GM18508 (cell line): ENCODE measurements around the gene OTOG.

Source experiments
- ATAC-seq: cut with Tn5 transposase; IDR thresholded peaks from one replicate; pipeline ENCODE4 v1.9.1; 2021; ENCODE audit warnings: moderate number of reproducible peaks; ENCODE audit not compliant: insufficient read depth, unreplicated experiment

Gene OTOG

GRCh38 chr11:17535488-17535887, 11.6 kb upstream of the OTOG start:
- ATAC-seq, result no peak

GRCh38 chr11:17537261-17537660, 9.8 kb upstream of the OTOG start:
- no peak for ATAC-seq

- no peak for ATAC-seq
These were observed 9.0 kb upstream of the OTOG start for GRCh38 chr11:17538054-17538453.

GRCh38 chr11:17538731-17539130, 8.3 kb upstream of the OTOG start:
- no peak for ATAC-seq

- ATAC-seq, result no peak
These were observed 6.3 kb upstream of the OTOG start for GRCh38 chr11:17540807-17541206.

GRCh38 chr11:17541330-17541885, 5.7 kb upstream of the OTOG start:
- no peak for ATAC-seq

- ATAC-seq, result no peak
These were observed 4.8 kb upstream of the OTOG start for GRCh38 chr11:17542249-17542648.

GRCh38 chr11:17543041-17543440, 4.0 kb upstream of the OTOG start:
- ATAC-seq, result no peak

- no peak for ATAC-seq
These were observed 3.4 kb upstream of the OTOG start for GRCh38 chr11:17543574-17544180.

GRCh38 chr11:17544181-17544622, 2.9 kb upstream of the OTOG start, which contains the start of gene USH1C:
USH1C (minus strand) TSS chr11:17544416; CDS start chr11:17544307, 109 bp downstream.
- no peak for ATAC-seq

GRCh38 chr11:17546240-17546639, 819 bp upstream of the OTOG start:
- no peak for ATAC-seq

GRCh38 chr11:17547932-17548331, 873 bp downstream of the OTOG start:
- no peak for ATAC-seq

- no peak for ATAC-seq
These were observed 1.4 kb downstream of the OTOG start for GRCh38 chr11:17548444-17548843.

- ATAC-seq, result no peak
These were observed 3.6 kb downstream of the OTOG start for GRCh38 chr11:17550450-17551346.

- ATAC-seq, result no peak
These were observed 4.4 kb downstream of the OTOG start for GRCh38 chr11:17551347-17552040.

GRCh38 chr11:17552041-17552355, 4.9 kb downstream of the OTOG start:
- ATAC-seq, result no peak

GRCh38 chr11:17552392-17553248, 5.6 kb downstream of the OTOG start:
- ATAC-seq, result no peak

- no peak for ATAC-seq
These were observed 6.1 kb downstream of the OTOG start for GRCh38 chr11:17553249-17553546.

GRCh38 chr11:17554487-17554886, 7.4 kb downstream of the OTOG start:
- no peak for ATAC-seq

- no peak for ATAC-seq
These were observed 9.9 kb downstream of the OTOG start for GRCh38 chr11:17556999-17557398.
